Measurements from ENCODE around the gene MTR. TPM values are rescaled to one million over a fixed set of nuclear protein-coding genes. Genes with fewer than 3 reads are reported as not detected.

Gene MTR
- polyA plus RNA-seq, 2 of the 4 experiments (the other 2 are of a cell fraction), result 6.2 to 12.7 TPM

- TF ChIP-seq SMC3 (IDR thresholded peaks at IDR 0.05) (no peak), HMGXB4 (CRISPR knock-in tag; IDR thresholded peaks at IDR 0.05; ENCODE audit: borderline replicate concordance) (no peak), PHF8 (IDR thresholded peaks at IDR 0.05; ENCODE audit: borderline replicate concordance, low read depth) (no peak), POLR2AphosphoS2 (conservative IDR thresholded peaks at IDR 0.05; ENCODE audit: low read length) (no peak)
- ATAC-seq (no peak), FAIRE-seq (no peak), DNase-seq (ENCODE audit: low read depth in 1 of 2, low spot score in 1 of 2) (no peak)
- Histone ChIP-seq H3K4me3 (no peak overlapping the region), H3K4me2 (no peak overlapping the region), H3K4me1 (no peaks in the 10 kb centered on the region), H3K9me3 (no peaks in the 10 kb centered on the region), H3K27ac (no peak overlapping the region)
- ChIA-PET POLR2A (no interaction called here), CTCF (no interaction called here)
- 89% methylated on average over 4 of the region's 4 CpGs for WGBS (ENCODE audit: missing lambda C conversion rate)
Observed at GRCh38 chr1:236848274-236848923, 53.3 kb downstream of the MTR start.

GRCh38 chr1:236850077-236850979, 55.2 kb downstream of the MTR start:
- ChIA-PET POLR2A (no interaction called here), CTCF (no interaction called here)
- no peak for ATAC-seq
- H3K4me1 ChIP-seq, result no peaks in the 10 kb centered on the region
- no peak overlapping the region for H3K4me2 ChIP-seq
- H3K27ac ChIP-seq, result no peak overlapping the region
- H3K4me3 ChIP-seq, result no peak overlapping the region
- DNase-seq (ENCODE audit: low read depth in 1 of 2, low spot score in 1 of 2), result no peak
- WGBS (ENCODE audit: missing lambda C conversion rate), result 93% methylated on average over 8 of the region's 8 CpGs
- FAIRE-seq, result no peak
- TF ChIP-seq REST (IDR thresholded peaks at IDR 0.05) (no peak), CHD2 (IDR thresholded peaks at IDR 0.05; ENCODE audit: low read length, partially characterized antibody) (no peak), GATA3 (IDR thresholded peaks at IDR 0.05; ENCODE audit: borderline replicate concordance) (no peak), ZNF302 (CRISPR knock-in tag; IDR thresholded peaks at IDR 0.05) (no peak), RCOR1 (IDR thresholded peaks at IDR 0.05; ENCODE audit: low read depth, low read length) (no peak), HOXB13 (CRISPR knock-in tag; IDR thresholded peaks at IDR 0.05; ENCODE audit: low read depth) (no peak), RARB (CRISPR knock-in tag; IDR thresholded peaks at IDR 0.05) (no peak), NFE2L2 (conservative IDR thresholded peaks at IDR 0.05; ENCODE audit: low read length) (no peak), CBX2 (IDR thresholded peaks at IDR 0.05; ENCODE audit: borderline replicate concordance, low read depth) (no peak), ATOH8 (CRISPR knock-in tag; IDR thresholded peaks at IDR 0.05; ENCODE audit: low read depth) (no peak)
- H3K9me3 ChIP-seq, result no peaks in the 10 kb centered on the region

GRCh38 chr1:236851871-236852270, 56.8 kb downstream of the MTR start:
- H3K4me3 ChIP-seq, result no peak overlapping the region
- no peak for DNase-seq (ENCODE audit: low read depth in 1 of 2, low spot score in 1 of 2)
- no peak for FAIRE-seq
- WGBS (ENCODE audit: missing lambda C conversion rate), result 75% methylated on average over 3 of the region's 3 CpGs
- ChIA-PET POLR2A (no interaction called here), CTCF (no interaction called here)
- H3K9me3 ChIP-seq, result no peaks in the 10 kb centered on the region
- H3K27ac ChIP-seq, result no peak overlapping the region
- no peaks in the 10 kb centered on the region for H3K4me1 ChIP-seq
- no peak for ATAC-seq
- H3K4me2 ChIP-seq, result no peak overlapping the region
- TF ChIP-seq RFX5 (IDR thresholded peaks at IDR 0.05), result no peak
- no peak for TF ChIP-seq FOXS1 (CRISPR knock-in tag; IDR thresholded peaks at IDR 0.05)
- TF ChIP-seq USF2 (IDR thresholded peaks at IDR 0.05), result no peak
- TF ChIP-seq REST (IDR thresholded peaks at IDR 0.05), result no peak
- no peak for TF ChIP-seq CHD2 (IDR thresholded peaks at IDR 0.05; ENCODE audit: low read length, partially characterized antibody)
- TF ChIP-seq, protein P1, sequence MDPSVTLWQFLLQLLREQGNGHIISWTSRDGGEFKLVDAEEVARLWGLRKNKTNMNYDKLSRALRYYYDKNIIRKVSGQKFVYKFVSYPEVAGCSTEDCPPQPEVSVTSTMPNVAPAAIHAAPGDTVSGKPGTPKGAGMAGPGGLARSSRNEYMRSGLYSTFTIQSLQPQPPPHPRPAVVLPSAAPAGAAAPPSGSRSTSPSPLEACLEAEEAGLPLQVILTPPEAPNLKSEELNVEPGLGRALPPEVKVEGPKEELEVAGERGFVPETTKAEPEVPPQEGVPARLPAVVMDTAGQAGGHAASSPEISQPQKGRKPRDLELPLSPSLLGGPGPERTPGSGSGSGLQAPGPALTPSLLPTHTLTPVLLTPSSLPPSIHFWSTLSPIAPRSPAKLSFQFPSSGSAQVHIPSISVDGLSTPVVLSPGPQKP (IDR thresholded peaks at IDR 0.05; ENCODE audit: low read depth, low read length), result no peak
